ENCODE data around the gene SH3BP2.

SH3BP2 gene

DNA sequence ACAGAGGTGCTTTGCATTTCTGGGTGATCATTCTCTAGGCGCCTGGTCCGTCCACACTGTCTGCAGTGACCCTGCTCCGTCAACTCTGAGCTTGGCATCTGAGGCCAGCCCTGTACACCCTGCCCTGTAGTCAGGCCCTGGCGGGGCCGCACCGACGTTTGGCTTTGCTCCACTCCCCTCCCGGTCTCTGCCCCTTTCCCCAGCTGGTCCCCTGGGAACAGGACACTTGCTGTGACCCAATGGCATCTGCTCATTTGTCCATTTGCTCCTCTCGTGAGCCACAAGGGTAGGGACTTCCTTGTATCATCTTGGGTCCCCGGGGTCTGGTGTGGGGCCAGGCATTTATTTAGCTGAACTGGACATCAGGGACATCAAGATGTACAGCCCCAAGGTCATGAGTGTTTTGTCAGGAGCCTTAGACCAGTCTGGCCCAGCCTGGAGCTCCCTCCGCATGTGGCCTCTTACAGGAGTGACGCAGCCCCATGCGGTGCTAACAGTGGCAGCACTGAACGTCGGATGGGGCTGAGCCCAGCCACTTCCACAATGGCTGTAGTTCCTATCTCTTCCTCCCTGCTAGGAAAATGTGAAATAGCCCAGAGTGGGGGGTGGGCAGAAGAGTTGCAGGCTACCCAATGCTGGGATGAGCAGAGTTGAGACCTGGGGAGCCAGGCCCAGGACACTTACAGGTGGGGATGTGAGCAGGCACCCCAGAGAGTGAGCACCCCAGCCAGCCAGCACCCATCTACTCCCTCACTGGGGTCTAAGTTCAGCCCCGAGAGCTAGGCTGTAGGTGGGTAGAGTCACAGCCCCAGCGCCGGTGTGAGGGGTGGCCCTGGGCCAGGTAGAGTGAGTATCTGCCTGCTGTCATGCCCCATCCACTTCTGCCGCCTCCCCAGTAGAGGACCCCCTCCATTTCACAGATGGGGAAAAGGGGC is 2.0 kb upstream of the SH3BP2 start:
- DNase-seq: no peak
- TF ChIP-seq, protein P1, sequence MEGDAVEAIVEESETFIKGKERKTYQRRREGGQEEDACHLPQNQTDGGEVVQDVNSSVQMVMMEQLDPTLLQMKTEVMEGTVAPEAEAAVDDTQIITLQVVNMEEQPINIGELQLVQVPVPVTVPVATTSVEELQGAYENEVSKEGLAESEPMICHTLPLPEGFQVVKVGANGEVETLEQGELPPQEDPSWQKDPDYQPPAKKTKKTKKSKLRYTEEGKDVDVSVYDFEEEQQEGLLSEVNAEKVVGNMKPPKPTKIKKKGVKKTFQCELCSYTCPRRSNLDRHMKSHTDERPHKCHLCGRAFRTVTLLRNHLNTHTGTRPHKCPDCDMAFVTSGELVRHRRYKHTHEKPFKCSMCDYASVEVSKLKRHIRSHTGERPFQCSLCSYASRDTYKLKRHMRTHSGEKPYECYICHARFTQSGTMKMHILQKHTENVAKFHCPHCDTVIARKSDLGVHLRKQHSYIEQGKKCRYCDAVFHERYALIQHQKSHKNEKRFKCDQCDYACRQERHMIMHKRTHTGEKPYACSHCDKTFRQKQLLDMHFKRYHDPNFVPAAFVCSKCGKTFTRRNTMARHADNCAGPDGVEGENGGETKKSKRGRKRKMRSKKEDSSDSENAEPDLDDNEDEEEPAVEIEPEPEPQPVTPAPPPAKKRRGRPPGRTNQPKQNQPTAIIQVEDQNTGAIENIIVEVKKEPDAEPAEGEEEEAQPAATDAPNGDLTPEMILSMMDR (IDR thresholded peaks at IDR 0.05): no peak
- Mint-ChIP-seq H3K27ac (no peak overlapping the region), H3K4me1 (peaks cover 38% of the 10 kb centered on the region), H3K4me3 (no peak overlapping the region), H3K9me3 (no peaks in the 10 kb centered on the region), H3K36me3 (ENCODE audit: low read depth) (no peaks in the 10 kb centered on the region), H3K27me3 (ENCODE audit: low read depth, poor library complexity) (peaks cover 13% of the 10 kb centered on the region)

- Mint-ChIP-seq H3K4me1 (peaks cover 44% of the 10 kb centered on the region), H3K27me3 (ENCODE audit: low read depth, poor library complexity) (peaks cover 15% of the 10 kb centered on the region), H3K36me3 (ENCODE audit: low read depth) (no peaks in the 10 kb centered on the region), H3K27ac (no peak overlapping the region), H3K4me3 (no peak overlapping the region), H3K9me3 (no peaks in the 10 kb centered on the region)
- TF ChIP-seq, protein P1 (IDR thresholded peaks at IDR 0.05): no peak
- DNase-seq: no peak
These were observed 1.1 kb upstream of the SH3BP2 start for GRCh38 chr4:2791518-2792395.

GRCh38 chr4:2792396-2792710 is 532 bp upstream of the SH3BP2 start:
- H3K36me3 Mint-ChIP-seq (ENCODE audit: low read depth): no peaks in the 10 kb centered on the region
- H3K4me3 Mint-ChIP-seq: no peak overlapping the region
- peaks cover 44% of the 10 kb centered on the region for H3K4me1 Mint-ChIP-seq
- peaks cover 15% of the 10 kb centered on the region for H3K27me3 Mint-ChIP-seq (ENCODE audit: low read depth, poor library complexity)
- TF ChIP-seq, protein P1 (IDR thresholded peaks at IDR 0.05): no peak
- H3K9me3 Mint-ChIP-seq: no peaks in the 10 kb centered on the region
- no peak overlapping the region for H3K27ac Mint-ChIP-seq
- DNase-seq: no peak

- Mint-ChIP-seq H3K9me3 (no peaks in the 10 kb centered on the region), H3K4me1 (peaks cover 53% of the 10 kb centered on the region), H3K27me3 (ENCODE audit: low read depth, poor library complexity) (peaks cover 15% of the 10 kb centered on the region), H3K4me3 (peak overlapping the region; percentile 77), H3K27ac (no peak overlapping the region), H3K36me3 (ENCODE audit: low read depth) (no peaks in the 10 kb centered on the region)
- DNase-seq: no peak
- TF ChIP-seq, protein P1 (IDR thresholded peaks at IDR 0.05): no peak
These were observed 951 bp downstream of the SH3BP2 start for GRCh38 chr4:2793586-2794485.

GRCh38 chr4:2794486-2795299 is 1.8 kb downstream of the SH3BP2 start:
- H3K9me3 Mint-ChIP-seq: no peaks in the 10 kb centered on the region
- peaks cover 53% of the 10 kb centered on the region for H3K4me1 Mint-ChIP-seq
- peak overlapping the region; percentile 77 for H3K4me3 Mint-ChIP-seq
- peaks cover 15% of the 10 kb centered on the region for H3K27me3 Mint-ChIP-seq (ENCODE audit: low read depth, poor library complexity)
- no peak for DNase-seq
- no peaks in the 10 kb centered on the region for H3K36me3 Mint-ChIP-seq (ENCODE audit: low read depth)
- TF ChIP-seq, protein P1 (IDR thresholded peaks at IDR 0.05): no peak
- no peak overlapping the region for H3K27ac Mint-ChIP-seq
